BE2C (cell line): ENCODE data around the gene CMYA5.

Experiments used
- DNase-seq: peaks from one replicate; pipeline ENCODE4 v3.0.0-alpha.2; 2020
- H3K27me3 ChIP-seq: fragments of 250-450 bp; sonication (Bioruptor Pico); 2 replicates; pipeline ENCODE4 v1.5.1; 2020; ENCODE audit warnings: mild to moderate bottlenecking
- H3K36me3 ChIP-seq: fragments of 250-450 bp; sonication (Bioruptor Pico); 2 replicates; pipeline ENCODE4 v1.5.1; 2020; ENCODE audit warnings: mild to moderate bottlenecking
- H3K4me1 ChIP-seq: fragments of 250-450 bp; sonication (Bioruptor Pico); 2 replicates; pipeline ENCODE4 v1.5.1; 2020
- H3K4me3 ChIP-seq: 2 replicates; pipeline ENCODE4 v1.5.1; 2011; ENCODE audit warnings: low read depth, low read length
- H3K9me3 ChIP-seq: fragments of 250-450 bp; sonication (Bioruptor Pico); 2 replicates; pipeline ENCODE4 v1.5.1; 2020
- CTCF ChIP-seq: IDR thresholded peaks from 2 replicates; pipeline ENCODE4 v1.5.1; 2012; ENCODE audit warnings: mild to moderate bottlenecking, low read depth, low read length

The CMYA5 gene

GRCh38 chr5:79827159-79827629 is 137.6 kb downstream of the CMYA5 start:
- no peaks in the 10 kb centered on the region for H3K36me3 ChIP-seq
- H3K9me3 ChIP-seq = no peaks in the 10 kb centered on the region
- H3K4me3 ChIP-seq = no peak overlapping the region
- DNase-seq = no peak
- H3K27me3 ChIP-seq = peaks cover 43% of the 10 kb centered on the region
- no peaks in the 10 kb centered on the region for H3K4me1 ChIP-seq
- no peak for TF ChIP-seq CTCF

GRCh38 chr5:79829260-79829659 is 139.6 kb downstream of the CMYA5 start:
- DNase-seq = peak; percentile 41
- H3K27me3 ChIP-seq = peaks cover 48% of the 10 kb centered on the region
- peak; percentile 50 for TF ChIP-seq CTCF
- no peaks in the 10 kb centered on the region for H3K36me3 ChIP-seq
- no peak overlapping the region for H3K4me3 ChIP-seq
- H3K9me3 ChIP-seq = no peaks in the 10 kb centered on the region
- no peaks in the 10 kb centered on the region for H3K4me1 ChIP-seq

GRCh38 chr5:79831381-79832309 is 142.0 kb downstream of the CMYA5 start:
- peaks cover 35% of the 10 kb centered on the region for H3K27me3 ChIP-seq
- no peak overlapping the region for H3K4me3 ChIP-seq
- TF ChIP-seq CTCF = no peak
- no peak for DNase-seq
- no peaks in the 10 kb centered on the region for H3K9me3 ChIP-seq
- H3K4me1 ChIP-seq = no peaks in the 10 kb centered on the region
- H3K36me3 ChIP-seq = no peaks in the 10 kb centered on the region

GRCh38 chr5:79832911-79833310 is 143.3 kb downstream of the CMYA5 start:
- Histone ChIP-seq H3K4me3 (no peak overlapping the region), H3K27me3 (peaks cover 29% of the 10 kb centered on the region), H3K9me3 (no peaks in the 10 kb centered on the region), H3K36me3 (no peaks in the 10 kb centered on the region), H3K4me1 (no peaks in the 10 kb centered on the region)
- no peak for DNase-seq
- no peak for TF ChIP-seq CTCF

- Histone ChIP-seq H3K4me1 (no peaks in the 10 kb centered on the region), H3K27me3 (peaks cover 23% of the 10 kb centered on the region), H3K36me3 (no peaks in the 10 kb centered on the region), H3K4me3 (no peak overlapping the region), H3K9me3 (no peaks in the 10 kb centered on the region)
- no peak for TF ChIP-seq CTCF
- DNase-seq = no peak
Observed at GRCh38 chr5:79834098-79834753, 144.6 kb downstream of the CMYA5 start.
